Loucy (cell line): Measurements from ENCODE around the gene SUPT20H.

Source experiments
- EZH2phosphoT487 ChIP-seq: fragments of 200-600 bp; IDR thresholded peaks from 2 replicates; pipeline ENCODE4 v1.6.1; 2018; ENCODE audit warnings: antibody characterized with exemption, mild to moderate bottlenecking, moderate library complexity, borderline replicate concordance
- TF ChIP-seq, protein P1 (sequence below): fragments of 200-600 bp; sonication (generic); conservative IDR thresholded peaks from 2 replicates; pipeline ENCODE4 v1.5.1; 2014; ENCODE audit warnings: mild to moderate bottlenecking, antibody characterized with exemption, low read length

DNA sequence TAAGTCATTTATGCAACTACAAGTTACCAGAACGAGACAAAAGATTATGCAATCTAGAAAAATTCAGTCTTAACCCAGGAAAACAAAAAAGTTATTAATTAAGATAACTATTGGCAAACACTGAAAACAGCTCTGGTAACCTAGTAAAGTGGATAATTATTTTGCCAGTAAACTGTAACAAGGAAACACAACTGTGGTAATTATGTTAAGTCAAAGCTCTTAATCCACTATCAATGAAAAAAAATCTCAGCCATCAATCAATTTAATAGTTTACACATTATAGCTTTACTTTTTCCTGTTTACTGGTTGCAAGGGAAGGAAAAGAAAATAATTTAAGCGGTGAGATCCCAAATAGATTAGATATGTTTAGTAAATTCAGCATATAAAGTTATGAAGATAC, 47.7 kb downstream of the SUPT20H start:
- TF ChIP-seq EZH2phosphoT487 = no peak
- TF ChIP-seq, protein P1, sequence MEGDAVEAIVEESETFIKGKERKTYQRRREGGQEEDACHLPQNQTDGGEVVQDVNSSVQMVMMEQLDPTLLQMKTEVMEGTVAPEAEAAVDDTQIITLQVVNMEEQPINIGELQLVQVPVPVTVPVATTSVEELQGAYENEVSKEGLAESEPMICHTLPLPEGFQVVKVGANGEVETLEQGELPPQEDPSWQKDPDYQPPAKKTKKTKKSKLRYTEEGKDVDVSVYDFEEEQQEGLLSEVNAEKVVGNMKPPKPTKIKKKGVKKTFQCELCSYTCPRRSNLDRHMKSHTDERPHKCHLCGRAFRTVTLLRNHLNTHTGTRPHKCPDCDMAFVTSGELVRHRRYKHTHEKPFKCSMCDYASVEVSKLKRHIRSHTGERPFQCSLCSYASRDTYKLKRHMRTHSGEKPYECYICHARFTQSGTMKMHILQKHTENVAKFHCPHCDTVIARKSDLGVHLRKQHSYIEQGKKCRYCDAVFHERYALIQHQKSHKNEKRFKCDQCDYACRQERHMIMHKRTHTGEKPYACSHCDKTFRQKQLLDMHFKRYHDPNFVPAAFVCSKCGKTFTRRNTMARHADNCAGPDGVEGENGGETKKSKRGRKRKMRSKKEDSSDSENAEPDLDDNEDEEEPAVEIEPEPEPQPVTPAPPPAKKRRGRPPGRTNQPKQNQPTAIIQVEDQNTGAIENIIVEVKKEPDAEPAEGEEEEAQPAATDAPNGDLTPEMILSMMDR = no peak
